Measurements from ENCODE around the gene KCNF1. TPM values are rescaled to one million over a fixed set of nuclear protein-coding genes. Genes with fewer than 3 reads are reported as not detected.

KCNF1 gene
- total RNA-seq, 1 experiment from 2014 or later, result 0.52 TPM

DNA sequence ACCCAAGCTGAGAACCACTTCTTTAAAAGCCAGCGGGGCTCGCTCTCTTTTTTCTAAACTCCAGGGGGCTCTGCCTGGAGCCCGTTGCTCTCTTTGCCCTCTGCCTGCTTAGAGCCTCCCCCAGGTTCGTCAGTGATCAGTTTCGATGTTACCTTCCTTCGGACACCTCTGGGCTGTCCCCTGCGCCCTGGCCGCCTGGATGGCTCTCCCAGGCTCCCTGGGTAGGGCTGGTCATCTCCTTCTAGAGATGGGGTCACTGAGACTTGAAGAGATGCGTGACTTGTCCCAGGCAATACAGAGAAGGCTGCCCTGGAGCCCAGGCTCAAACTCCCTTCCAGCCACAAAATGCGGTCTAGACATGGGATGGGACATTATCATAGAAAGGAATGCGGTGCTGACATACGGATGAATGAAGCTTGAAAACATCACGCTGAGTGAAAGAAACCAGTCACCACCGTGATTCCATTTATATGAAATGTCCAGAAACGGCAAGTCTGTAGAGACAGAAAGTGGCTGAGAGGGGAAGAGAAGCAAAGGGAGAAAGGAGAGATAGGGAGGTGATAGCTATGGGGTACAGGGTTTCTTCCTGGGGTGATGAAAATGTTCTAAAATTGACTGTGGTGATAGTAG is 14.6 kb downstream of the KCNF1 start:
- Histone ChIP-seq H4K20me1 (ENCODE audit: insufficient read depth) (no peaks in the 10 kb centered on the region), H3K9me3 (ENCODE audit: control insufficient read depth in 1 of 2, insufficient read depth in 1 of 2, low read depth in 1 of 2, low read length in 2 of 2) (no peaks in the 10 kb centered on the region), H3K4me2 (ENCODE audit: low read length) (no peak overlapping the region), H3K4me1 (ENCODE audit: control insufficient read depth in 1 of 2, insufficient read depth in 2 of 2, low read length in 2 of 2) (peaks cover 0 to 2% of the 10 kb centered on the region in 2 experiments; a peak in 1 of 4 replicates), H3K36me3 (ENCODE audit: control insufficient read depth in 1 of 2, insufficient read depth in 2 of 2, low read length in 2 of 2) (no peaks in the 10 kb centered on the region), H3K79me2 (ENCODE audit: insufficient read depth, low read length) (no peaks in the 10 kb centered on the region), H3K9ac (ENCODE audit: low read length) (no peak overlapping the region), H3K9me2 (ENCODE audit: insufficient read depth) (no peaks in the 10 kb centered on the region), H3K27me3 (ENCODE audit: insufficient read depth, low read length) (no peaks in the 10 kb centered on the region), H2AFZ (ENCODE audit: low read depth, low read length, poor library complexity, severe bottlenecking) (no peak overlapping the region), H3K27ac (ENCODE audit: low read depth, low read length) (no peak overlapping the region), H3K4me3 (replicated peaks in 1 of 2; ENCODE audit: low read depth in 1 of 2, low read length in 2 of 2) (no peak overlapping the region)
- no peak for TF ChIP-seq SRF (IDR thresholded peaks at IDR 0.05; ENCODE audit: low read depth)
- BruUV-seq (replicated peaks), result no TSS peak
- ChIA-PET RAD21 (ENCODE audit: low non-redundant PET in 1 of 2, low total read pairs in 2 of 2, uncharacterized antibody in 2 of 2, unreplicated experiment in 2 of 2) (no interaction called here), CTCF (no interaction called here), POLR2A (no interaction called here)
- DNase-seq (ENCODE audit: low read depth, low spot score), result no peak
- intact Hi-C loops (cut with micrococcal nuclease), result no loop called here
- no peak for ATAC-seq

DNA sequence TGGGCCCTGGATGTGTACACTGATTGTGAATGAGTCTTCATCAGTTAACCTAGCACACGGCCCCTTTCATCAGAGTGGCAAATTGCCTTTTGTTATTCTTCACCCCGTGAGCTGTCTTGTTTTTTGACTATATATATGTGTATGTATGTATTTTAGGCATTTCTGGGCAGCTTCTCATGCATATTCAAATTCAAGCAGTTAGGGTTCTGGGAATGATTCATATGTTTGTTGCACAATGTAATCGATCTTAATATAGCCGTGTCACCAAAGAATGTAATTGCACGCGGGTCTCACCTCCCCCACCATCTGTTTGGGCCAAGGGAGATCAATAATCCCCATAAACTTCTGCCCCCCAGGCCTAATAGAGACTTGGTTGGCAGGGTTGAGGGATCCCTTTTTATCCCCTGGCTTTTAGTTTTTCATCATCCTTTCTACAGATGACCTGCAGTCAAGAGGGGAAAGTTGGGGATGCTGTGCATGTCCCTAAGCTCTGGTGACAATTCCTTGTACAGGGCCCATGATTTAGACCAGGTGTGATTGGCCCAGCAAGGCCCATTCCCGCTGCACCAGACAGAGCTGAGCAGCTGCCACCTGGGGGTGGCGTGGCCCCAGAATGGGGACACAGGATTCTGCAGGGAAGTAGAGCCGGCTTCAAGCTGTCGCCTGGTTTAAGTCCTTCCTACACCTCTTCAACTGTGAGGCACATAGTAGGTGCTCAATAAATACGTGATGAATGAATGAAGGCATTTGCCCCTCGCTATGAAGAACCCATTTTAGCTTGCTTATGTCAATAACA is 19.2 kb downstream of the KCNF1 start:
- Histone ChIP-seq H4K20me1 (ENCODE audit: insufficient read depth) (no peaks in the 10 kb centered on the region), H3K4me2 (ENCODE audit: low read length) (no peak overlapping the region), H3K27ac (ENCODE audit: low read depth, low read length) (no peak overlapping the region), H3K79me2 (ENCODE audit: insufficient read depth, low read length) (no peaks in the 10 kb centered on the region), H3K4me1 (ENCODE audit: control insufficient read depth in 1 of 2, insufficient read depth in 2 of 2, low read length in 2 of 2) (peaks cover 7 to 48% of the 10 kb centered on the region in 2 experiments), H3K27me3 (ENCODE audit: insufficient read depth, low read length) (no peaks in the 10 kb centered on the region), H3K4me3 (replicated peaks in 1 of 2; ENCODE audit: low read depth in 1 of 2, low read length in 2 of 2) (no peak overlapping the region), H3K9me3 (ENCODE audit: control insufficient read depth in 1 of 2, insufficient read depth in 1 of 2, low read depth in 1 of 2, low read length in 2 of 2) (no peaks in the 10 kb centered on the region), H3K9me2 (ENCODE audit: insufficient read depth) (no peaks in the 10 kb centered on the region), H3K36me3 (ENCODE audit: control insufficient read depth in 1 of 2, insufficient read depth in 2 of 2, low read length in 2 of 2) (no peaks in the 10 kb centered on the region), H3K9ac (ENCODE audit: low read length) (no peak overlapping the region), H2AFZ (ENCODE audit: low read depth, low read length, poor library complexity, severe bottlenecking) (no peak overlapping the region)
- no TSS peak for BruUV-seq (replicated peaks)
- ChIA-PET CTCF (no interaction called here), RAD21 (ENCODE audit: low non-redundant PET in 1 of 2, low total read pairs in 2 of 2, uncharacterized antibody in 2 of 2, unreplicated experiment in 2 of 2) (no interaction called here), POLR2A (no interaction called here)
- intact Hi-C loops (cut with micrococcal nuclease), result no loop called here
- DNase-seq (ENCODE audit: low read depth, low spot score) (no peak), ATAC-seq (no peak)
- TF ChIP-seq RAD21 (IDR thresholded peaks at IDR 0.05; ENCODE audit: low read depth) (peak; percentile 25; the same call in 1 of the 2 replicates), POLR2AphosphoS5 (IDR thresholded peaks at IDR 0.05; ENCODE audit: low read depth, low read length) (no peak), EZH2phosphoT487 (IDR thresholded peaks at IDR 0.05; ENCODE audit: borderline replicate concordance) (no peak), FOSL1 (IDR thresholded peaks at IDR 0.05; ENCODE audit: low read depth) (no peak), ZFX (IDR thresholded peaks at IDR 0.05) (no peak), CTCF (IDR thresholded peaks at IDR 0.05 in 2 of 3, conservative IDR thresholded peaks at IDR 0.05 in 1 of 3; ENCODE audit: borderline replicate concordance in 1 of 3, insufficient read depth in 1 of 3, low read depth in 2 of 3, low read length in 2 of 3) (no peak), CEBPB (IDR thresholded peaks at IDR 0.05; ENCODE audit: low read depth) (no peak), EGR1 (IDR thresholded peaks at IDR 0.05; ENCODE audit: low read depth) (no peak)
- TF ChIP-seq, protein P1, sequence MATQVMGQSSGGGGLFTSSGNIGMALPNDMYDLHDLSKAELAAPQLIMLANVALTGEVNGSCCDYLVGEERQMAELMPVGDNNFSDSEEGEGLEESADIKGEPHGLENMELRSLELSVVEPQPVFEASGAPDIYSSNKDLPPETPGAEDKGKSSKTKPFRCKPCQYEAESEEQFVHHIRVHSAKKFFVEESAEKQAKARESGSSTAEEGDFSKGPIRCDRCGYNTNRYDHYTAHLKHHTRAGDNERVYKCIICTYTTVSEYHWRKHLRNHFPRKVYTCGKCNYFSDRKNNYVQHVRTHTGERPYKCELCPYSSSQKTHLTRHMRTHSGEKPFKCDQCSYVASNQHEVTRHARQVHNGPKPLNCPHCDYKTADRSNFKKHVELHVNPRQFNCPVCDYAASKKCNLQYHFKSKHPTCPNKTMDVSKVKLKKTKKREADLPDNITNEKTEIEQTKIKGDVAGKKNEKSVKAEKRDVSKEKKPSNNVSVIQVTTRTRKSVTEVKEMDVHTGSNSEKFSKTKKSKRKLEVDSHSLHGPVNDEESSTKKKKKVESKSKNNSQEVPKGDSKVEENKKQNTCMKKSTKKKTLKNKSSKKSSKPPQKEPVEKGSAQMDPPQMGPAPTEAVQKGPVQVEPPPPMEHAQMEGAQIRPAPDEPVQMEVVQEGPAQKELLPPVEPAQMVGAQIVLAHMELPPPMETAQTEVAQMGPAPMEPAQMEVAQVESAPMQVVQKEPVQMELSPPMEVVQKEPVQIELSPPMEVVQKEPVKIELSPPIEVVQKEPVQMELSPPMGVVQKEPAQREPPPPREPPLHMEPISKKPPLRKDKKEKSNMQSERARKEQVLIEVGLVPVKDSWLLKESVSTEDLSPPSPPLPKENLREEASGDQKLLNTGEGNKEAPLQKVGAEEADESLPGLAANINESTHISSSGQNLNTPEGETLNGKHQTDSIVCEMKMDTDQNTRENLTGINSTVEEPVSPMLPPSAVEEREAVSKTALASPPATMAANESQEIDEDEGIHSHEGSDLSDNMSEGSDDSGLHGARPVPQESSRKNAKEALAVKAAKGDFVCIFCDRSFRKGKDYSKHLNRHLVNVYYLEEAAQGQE (IDR thresholded peaks at IDR 0.05; ENCODE audit: low read depth), result no peak

Measured in HCT116 (cell line).